Large intestine (tissue), 3 donors: ENCODE data around the gene POLH. TPM values are rescaled to one million over a fixed set of nuclear protein-coding genes. Genes with fewer than 3 reads are reported as not detected.
"Not testable (repeated sequence)": the region's sequence is repeated elsewhere in the genome, so short reads cannot be mapped to it uniquely, and the experiment has no call there.

Source experiments
- DNase-seq, 2 donors: peaks; one replicate each; pipeline versions ENCODE4 v3.0.0 to v3.0.0-alpha.2; 2013
- H3K27ac ChIP-seq: one replicate; pipeline ENCODE4 v1.5.1; 2013; ENCODE audit warnings: low read length
- H3K27me3 ChIP-seq: 2 replicates; pipeline ENCODE4 v1.6.1; 2013; ENCODE audit warnings: low read length; ENCODE audit not compliant: control insufficient read depth, insufficient read depth
- H3K36me3 ChIP-seq: 2 replicates; pipeline ENCODE4 v1.6.1; 2013; ENCODE audit warnings: low read length; ENCODE audit not compliant: control insufficient read depth, insufficient read depth
- H3K4me1 ChIP-seq: one replicate; pipeline ENCODE4 v1.6.1; 2013; ENCODE audit warnings: low read length; ENCODE audit not compliant: control insufficient read depth, insufficient read depth
- H3K4me3 ChIP-seq: one replicate; pipeline ENCODE4 v1.5.1; 2013; ENCODE audit warnings: low read length
- H3K9me3 ChIP-seq: one replicate; pipeline ENCODE4 v1.6.1; 2013; ENCODE audit warnings: mild to moderate bottlenecking, low read depth, low read length, moderate library complexity; ENCODE audit not compliant: control insufficient read depth
- WGBS: methylation state at CpG from one replicate; pipeline ENCODE4 v1.1.5; 2013; ENCODE audit warnings: low lambda C conversion rate; ENCODE audit not compliant: insufficient coverage; 5-methylcytosine and 5-hydroxymethylcytosine counted together
- polyA plus RNA-seq: library from polyadenylated mRNA; unstranded; fragments of 120-200 nt; gene quantifications from one replicate; pipeline ENCODE4 v1.2.1, GENCODE V29; 2013

The POLH gene
- polyA plus RNA-seq, 1 donor: 9.2 TPM

GRCh38 chr6:43647613-43648012 is 71.6 kb downstream of the POLH start:
- H3K36me3 ChIP-seq: peaks cover 2% of the 10 kb centered on the region
- no peaks in the 10 kb centered on the region for H3K27me3 ChIP-seq
- no peak overlapping the region for H3K4me3 ChIP-seq
- peaks cover 11% of the 10 kb centered on the region for H3K4me1 ChIP-seq
- H3K9me3 ChIP-seq: no peaks in the 10 kb centered on the region
- 50% methylated on average over 1 of the region's 3 CpGs for WGBS
- no peak for DNase-seq
- H3K27ac ChIP-seq: no peak overlapping the region

- H3K9me3 ChIP-seq: no peaks in the 10 kb centered on the region
Observed at GRCh38 chr6:43648248-43648647, 72.3 kb downstream of the POLH start.

GRCh38 chr6:43652822-43653221 is 76.8 kb downstream of the POLH start:
- not testable (repeated sequence) for H3K4me1 ChIP-seq, DNase-seq, H3K36me3 ChIP-seq, H3K27ac ChIP-seq, H3K27me3 ChIP-seq, H3K4me3 ChIP-seq, H3K9me3 ChIP-seq
- 100% methylated on average over 1 of the region's 2 CpGs for WGBS

More at GRCh38 chr6:43648248-43648647, 72.3 kb downstream of the POLH start:
- 100% methylated on average over 1 of the region's 2 CpGs for WGBS
- Histone ChIP-seq H3K4me3 (no peak overlapping the region), H3K4me1 (peaks cover 10% of the 10 kb centered on the region), H3K27me3 (no peaks in the 10 kb centered on the region), H3K27ac (no peak overlapping the region), H3K36me3 (no peaks in the 10 kb centered on the region)
- no peak for DNase-seq

GRCh38 chr6:43657221-43657802 is 81.3 kb downstream of the POLH start:
- Histone ChIP-seq H3K27ac (no peak overlapping the region), H3K9me3 (peaks cover 5% of the 10 kb centered on the region), H3K27me3 (no peaks in the 10 kb centered on the region), H3K4me3 (no peak overlapping the region), H3K36me3 (no peaks in the 10 kb centered on the region), H3K4me1 (no peaks in the 10 kb centered on the region)
- no peak for DNase-seq
- 80% methylated on average over 1 of the region's 3 CpGs for WGBS

GRCh38 chr6:43658161-43658560 is 82.2 kb downstream of the POLH start:
- Histone ChIP-seq H3K27me3 (no peaks in the 10 kb centered on the region), H3K4me3 (no peak overlapping the region), H3K9me3 (peaks cover 5% of the 10 kb centered on the region), H3K4me1 (no peaks in the 10 kb centered on the region), H3K27ac (no peak overlapping the region), H3K36me3 (no peaks in the 10 kb centered on the region)
- DNase-seq: no peak
- 94% methylated on average over 5 of the region's 9 CpGs for WGBS

- peaks cover 11% of the 10 kb centered on the region for H3K4me1 ChIP-seq
- H3K27me3 ChIP-seq, H3K9me3 ChIP-seq, DNase-seq, H3K4me3 ChIP-seq, H3K36me3 ChIP-seq, H3K27ac ChIP-seq: not testable (repeated sequence)
- no CpG with 5 or more reads among the region's 5 CpGs for WGBS
Observed at GRCh38 chr6:43662948-43663347, 87.0 kb downstream of the POLH start.

Other genes with a start within 250 kb of the POLH start
- 21.2 TPM for gene ZNF318, start 206.5 kb upstream of the POLH start, polyA plus RNA-seq
- 32.7 TPM for gene ABCC10, start 148.6 kb upstream of the POLH start, polyA plus RNA-seq
- 2.3 TPM for gene DLK2, start 120.6 kb upstream of the POLH start, polyA plus RNA-seq
- 43.1 TPM for gene TJAP1, start 98.6 kb upstream of the POLH start, polyA plus RNA-seq
- 0.49 TPM for gene LRRC73, start 65.8 kb upstream of the POLH start, polyA plus RNA-seq
- gene YIPF3, start 59.3 kb upstream of the POLH start, polyA plus RNA-seq: 108 TPM
- 38.7 TPM for gene POLR1C, start 59.1 kb upstream of the POLH start, polyA plus RNA-seq
- 31.6 TPM for gene XPO5, start 147 bp upstream of the POLH start, polyA plus RNA-seq
- gene GTPBP2, start 53.1 kb downstream of the POLH start, polyA plus RNA-seq: 51.2 TPM
- gene MAD2L1BP, start 59.7 kb downstream of the POLH start, polyA plus RNA-seq: 29.5 TPM
- gene RSPH9, start 68.9 kb downstream of the POLH start, polyA plus RNA-seq: 1.1 TPM
- 46.5 TPM for gene MRPS18A, start 111.6 kb downstream of the POLH start, polyA plus RNA-seq
- 198 TPM for gene VEGFA, start 194.0 kb downstream of the POLH start, polyA plus RNA-seq